Fibroblast of lung (primary cell): Measurements from ENCODE around the gene PSD2. TPM values are rescaled to one million over a fixed set of nuclear protein-coding genes. Genes with fewer than 3 reads are reported as not detected.

Source experiments
- DNase-seq, 2 donors: peaks; one replicate each; pipeline versions ENCODE4 v3.0.0 to v3.0.0-alpha.2; 2010; ENCODE audit warnings: low read depth in 2 of 2
- H2AFZ ChIP-seq: 2 replicates; pipeline ENCODE4 v1.5.1; 2012; ENCODE audit warnings: low read length, control low read depth, inconsistent platforms
- H3K27ac ChIP-seq: 2 replicates; pipeline ENCODE4 v1.5.1; 2011; ENCODE audit warnings: low read length, control low read depth; ENCODE audit not compliant: insufficient read depth
- H3K27me3 ChIP-seq: 2 replicates; pipeline ENCODE4 v1.5.1; 2011; ENCODE audit warnings: mild to moderate bottlenecking, low read length; ENCODE audit not compliant: control insufficient read depth, insufficient read depth
- H3K36me3 ChIP-seq: 2 replicates; pipeline ENCODE4 v1.5.1; 2011; ENCODE audit warnings: low read length; ENCODE audit not compliant: control insufficient read depth, insufficient read depth
- H3K4me1 ChIP-seq: 2 replicates; pipeline ENCODE4 v1.5.1; 2011; ENCODE audit warnings: low read length; ENCODE audit not compliant: control insufficient read depth, insufficient read depth; ENCODE audit errors: extremely low read depth
- H3K4me2 ChIP-seq: 2 replicates; pipeline ENCODE4 v1.5.1; 2011; ENCODE audit warnings: low read length, control low read depth; ENCODE audit not compliant: insufficient read depth; ENCODE audit errors: extremely low read depth
- H3K4me3 ChIP-seq, 4 experiments: fragments of 200-600 bp in 1 of 4; sonication (generic) in 1 of 4; replicated peaks in 1 of 4; 2 replicates each; pipeline ENCODE4 v1.5.1; 2011 to 2016; ENCODE audit warnings: low read length in 4 of 4, low read depth in 3 of 4, mild to moderate bottlenecking in 3 of 4, control low read depth in 2 of 4, inconsistent platforms in 1 of 4, mixed read lengths in 1 of 4; ENCODE audit not compliant: insufficient read depth in 1 of 4; ENCODE audit errors: control extremely low read depth in 1 of 4
- H3K79me2 ChIP-seq: 2 replicates; pipeline ENCODE4 v1.5.1; 2012; ENCODE audit warnings: mild to moderate bottlenecking, low read length, inconsistent platforms; ENCODE audit not compliant: control insufficient read depth, insufficient read depth
- H3K9ac ChIP-seq: 2 replicates; pipeline ENCODE4 v1.5.1; 2011; ENCODE audit warnings: mild to moderate bottlenecking, low read length, control low read depth; ENCODE audit not compliant: insufficient read depth
- H3K9me3 ChIP-seq: 2 replicates; pipeline ENCODE4 v1.5.1; 2012; ENCODE audit warnings: low read depth, low read length; ENCODE audit not compliant: control insufficient read depth, insufficient read depth
- H4K20me1 ChIP-seq: 2 replicates; pipeline ENCODE4 v1.5.1; 2011; ENCODE audit warnings: low read length; ENCODE audit not compliant: control insufficient read depth, insufficient read depth; ENCODE audit errors: extremely low read depth
- EZH2 ChIP-seq: IDR thresholded peaks from 2 replicates; pipeline ENCODE4 v1.5.1; 2012; ENCODE audit warnings: low read length, control low read depth, mild to moderate bottlenecking; ENCODE audit errors: missing control alignments
- polyA plus RNA-seq, 2 donors: library from polyadenylated mRNA; depleted of rRNA in 1 of 2; stranded (reverse) in 1 of 2; unstranded in 1 of 2; fragments of >200 nt; gene quantifications; 2 replicates each; pipeline ENCODE4 v1.2.1, GENCODE V29; 2011 to 2012; ENCODE audit warnings: missing spikeins in 1 of 2
- total RNA-seq: library from RNA; depleted of rRNA; stranded (reverse); fragments of >200 nt; gene quantifications from 2 replicates; pipeline ENCODE4 v1.2.1, GENCODE V29; 2014
- TF ChIP-seq, protein P1 (sequence below), 2 donors: IDR thresholded peaks in 1 of 2; conservative IDR thresholded peaks in 1 of 2; 1 replicate in 1 of 2; 2 replicates in 1 of 2; pipeline ENCODE4 v1.5.1; 2011 to 2012; ENCODE audit warnings: low read length in 2 of 2, control low read depth in 1 of 2, inconsistent platforms in 1 of 2, low read depth in 1 of 2, mild to moderate bottlenecking in 1 of 2

PSD2 gene
- total and polyA plus RNA-seq, 2 donors (not counting 1 experiment from before 2014, with no cell fraction given): 0.05 to 0.17 TPM

DNA sequence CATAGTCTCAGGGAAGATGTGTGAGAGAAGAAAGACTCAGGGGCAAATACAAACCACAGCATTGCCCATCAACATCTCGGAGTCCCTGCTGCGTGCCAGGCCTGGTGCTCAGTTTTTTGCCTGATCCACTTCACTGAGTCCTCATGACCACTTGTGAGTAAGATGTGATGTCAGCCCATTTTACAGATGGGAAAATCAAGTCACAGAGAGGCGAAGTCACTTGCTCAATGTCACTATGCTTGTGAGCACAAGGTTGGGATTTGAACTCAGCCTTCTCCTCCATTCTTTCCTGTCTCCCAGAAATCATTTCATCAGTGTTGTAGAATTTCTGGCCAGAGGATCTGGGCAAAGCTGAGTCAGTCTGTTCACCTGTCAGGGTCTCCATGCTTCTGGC is 34.6 kb upstream of the PSD2 start:
- H3K4me1 ChIP-seq: no peaks in the 10 kb centered on the region
- no peak overlapping the region for H3K4me3 ChIP-seq
- peaks cover 38% of the 10 kb centered on the region for H3K27me3 ChIP-seq

DNA sequence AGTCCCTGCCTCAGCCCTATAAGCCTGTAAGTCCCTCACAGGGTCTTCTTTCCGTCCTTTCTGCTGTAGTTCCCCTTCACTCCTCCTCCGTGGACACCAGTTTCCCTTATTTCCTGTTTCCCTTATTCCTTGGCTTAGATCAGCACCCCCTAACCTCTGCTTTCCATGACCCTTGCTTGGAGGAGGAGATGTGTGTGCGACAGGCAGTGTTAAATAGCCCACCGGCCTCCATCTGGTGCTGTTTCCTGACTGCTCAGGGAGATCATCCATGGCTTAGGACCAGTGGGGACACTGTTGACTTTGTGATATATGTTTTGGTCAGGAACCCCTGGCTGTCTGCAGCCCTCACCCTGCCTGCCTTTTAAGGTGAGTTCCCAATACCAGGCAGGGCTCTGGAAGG is 34.1 kb upstream of the PSD2 start:
- no peaks in the 10 kb centered on the region for H3K4me1 ChIP-seq
- DNase-seq: no peak
- H3K79me2 ChIP-seq: no peaks in the 10 kb centered on the region

More for the DNA sequence above, 34.6 kb upstream of the PSD2 start:
- no peak for DNase-seq
- Histone ChIP-seq H3K9me3 (no peaks in the 10 kb centered on the region), H3K27ac (no peak overlapping the region), H3K36me3 (no peaks in the 10 kb centered on the region), H2AFZ (no peak overlapping the region), H3K4me2 (no peak overlapping the region), H3K9ac (no peak overlapping the region), H4K20me1 (no peaks in the 10 kb centered on the region), H3K79me2 (no peaks in the 10 kb centered on the region)
- TF ChIP-seq, protein P1, sequence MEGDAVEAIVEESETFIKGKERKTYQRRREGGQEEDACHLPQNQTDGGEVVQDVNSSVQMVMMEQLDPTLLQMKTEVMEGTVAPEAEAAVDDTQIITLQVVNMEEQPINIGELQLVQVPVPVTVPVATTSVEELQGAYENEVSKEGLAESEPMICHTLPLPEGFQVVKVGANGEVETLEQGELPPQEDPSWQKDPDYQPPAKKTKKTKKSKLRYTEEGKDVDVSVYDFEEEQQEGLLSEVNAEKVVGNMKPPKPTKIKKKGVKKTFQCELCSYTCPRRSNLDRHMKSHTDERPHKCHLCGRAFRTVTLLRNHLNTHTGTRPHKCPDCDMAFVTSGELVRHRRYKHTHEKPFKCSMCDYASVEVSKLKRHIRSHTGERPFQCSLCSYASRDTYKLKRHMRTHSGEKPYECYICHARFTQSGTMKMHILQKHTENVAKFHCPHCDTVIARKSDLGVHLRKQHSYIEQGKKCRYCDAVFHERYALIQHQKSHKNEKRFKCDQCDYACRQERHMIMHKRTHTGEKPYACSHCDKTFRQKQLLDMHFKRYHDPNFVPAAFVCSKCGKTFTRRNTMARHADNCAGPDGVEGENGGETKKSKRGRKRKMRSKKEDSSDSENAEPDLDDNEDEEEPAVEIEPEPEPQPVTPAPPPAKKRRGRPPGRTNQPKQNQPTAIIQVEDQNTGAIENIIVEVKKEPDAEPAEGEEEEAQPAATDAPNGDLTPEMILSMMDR (conservative IDR thresholded peaks at IDR 0.05 in 1 of 2, IDR thresholded peaks at IDR 0.05 in 1 of 2; ENCODE audit: low read depth in 1 of 2, low read length in 2 of 2): no peak
- TF ChIP-seq EZH2: no peak

DNA sequence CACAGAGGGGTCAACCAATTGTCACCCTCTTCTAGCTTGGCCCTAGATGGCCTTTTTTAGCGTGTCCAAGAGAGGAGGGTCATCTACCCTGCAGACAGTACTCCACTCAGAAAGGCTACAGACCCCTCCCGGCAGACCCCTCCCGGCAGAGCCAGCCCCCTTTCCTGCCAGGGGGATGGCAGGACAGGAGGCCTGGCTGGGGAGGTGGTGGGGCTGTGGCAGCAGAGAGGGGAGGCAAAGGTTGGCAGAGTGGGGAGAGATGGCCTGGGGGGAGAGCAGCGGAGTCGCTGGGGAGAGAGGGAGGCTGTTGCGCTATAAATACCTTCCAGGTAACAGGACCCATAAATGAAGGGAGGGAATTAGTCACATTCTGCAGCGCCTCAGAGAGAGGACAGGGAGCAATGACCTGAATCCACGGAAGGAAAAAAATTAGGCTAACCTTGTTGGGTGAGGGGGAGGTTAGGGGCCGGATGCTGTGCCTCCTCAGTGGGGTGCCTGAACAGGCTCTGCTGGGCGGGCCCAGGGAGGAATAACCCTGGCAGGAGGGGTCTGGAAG is 32.9 kb upstream of the PSD2 start:
- H3K4me1 ChIP-seq: no peaks in the 10 kb centered on the region
- no peaks in the 10 kb centered on the region for H4K20me1 ChIP-seq
- no peaks in the 10 kb centered on the region for H3K79me2 ChIP-seq
- H3K27me3 ChIP-seq: peaks cover 23% of the 10 kb centered on the region
- TF ChIP-seq, protein P1 (conservative IDR thresholded peaks at IDR 0.05 in 1 of 2, IDR thresholded peaks at IDR 0.05 in 1 of 2; ENCODE audit: low read depth in 1 of 2, low read length in 2 of 2): no peak
- TF ChIP-seq EZH2: no peak
- H3K27ac ChIP-seq: no peak overlapping the region
- H3K4me2 ChIP-seq: no peak overlapping the region
- H3K4me3 ChIP-seq: no peak overlapping the region
- H3K36me3 ChIP-seq: no peaks in the 10 kb centered on the region
- H3K9me3 ChIP-seq: no peaks in the 10 kb centered on the region
- H3K9ac ChIP-seq: no peak overlapping the region
- no peak overlapping the region for H2AFZ ChIP-seq
- DNase-seq: no peak

More for the DNA sequence above, 34.1 kb upstream of the PSD2 start:
- Histone ChIP-seq H2AFZ (no peak overlapping the region), H3K4me3 (no peak overlapping the region), H3K9ac (no peak overlapping the region), H3K27me3 (peaks cover 33% of the 10 kb centered on the region), H3K4me2 (no peak overlapping the region), H3K9me3 (no peaks in the 10 kb centered on the region), H3K36me3 (no peaks in the 10 kb centered on the region), H3K27ac (no peak overlapping the region), H4K20me1 (no peaks in the 10 kb centered on the region)
- TF ChIP-seq, protein P1 (conservative IDR thresholded peaks at IDR 0.05 in 1 of 2, IDR thresholded peaks at IDR 0.05 in 1 of 2; ENCODE audit: low read depth in 1 of 2, low read length in 2 of 2): no peak
- peak; percentile 44 for TF ChIP-seq EZH2
